Nephron (organoid): ENCODE results near the gene CMYA5.
"Not testable (repeated sequence)": the region's sequence is repeated elsewhere in the genome, so short reads cannot be mapped to it uniquely, and the experiment has no call there.

ENCODE experiments used
- H3K27ac Mint-ChIP-seq, 3 experiments: 2 replicates each; pipeline ENCODE4 v1.8.0; 2020; ENCODE audit warnings: mixed read lengths in 3 of 3, mild to moderate bottlenecking in 2 of 3, moderate library complexity in 1 of 3
- H3K27me3 Mint-ChIP-seq: 2 replicates; pipeline ENCODE4 v1.8.0; 2021; ENCODE audit warnings: low read depth, mild to moderate bottlenecking, moderate library complexity, mixed read lengths
- H3K36me3 Mint-ChIP-seq: 2 replicates; pipeline ENCODE4 v1.8.0; 2020; ENCODE audit warnings: low read depth, mixed read lengths
- H3K4me1 Mint-ChIP-seq: 2 replicates; pipeline ENCODE4 v1.8.0; 2020; ENCODE audit warnings: mixed read lengths
- H3K4me3 Mint-ChIP-seq, 3 experiments: 2 replicates each; pipeline ENCODE4 v1.8.0; 2020; ENCODE audit warnings: mild to moderate bottlenecking in 3 of 3, mixed read lengths in 3 of 3, moderate library complexity in 2 of 3
- H3K9me3 Mint-ChIP-seq: 2 replicates; pipeline ENCODE4 v1.8.0; 2020; ENCODE audit warnings: mixed read lengths
- CTCF ChIP-seq, 3 experiments: fragments of 200-600 bp; sonication (generic); IDR thresholded peaks; one replicate each; pipeline ENCODE4 v1.5.0; 2021; ENCODE audit warnings: antibody characterized with exemption in 3 of 3; ENCODE audit not compliant: unreplicated experiment in 3 of 3

Gene CMYA5

GRCh38 chr5:79704553-79704952, 14.9 kb downstream of the CMYA5 start:
- H3K4me1 Mint-ChIP-seq = no peaks in the 10 kb centered on the region
- H3K27me3 Mint-ChIP-seq = peaks cover 5% of the 10 kb centered on the region
- peaks cover 22% of the 10 kb centered on the region for H3K36me3 Mint-ChIP-seq
- no peak overlapping the region for H3K4me3 Mint-ChIP-seq
- H3K9me3 Mint-ChIP-seq = peaks cover 18% of the 10 kb centered on the region
- no peak for TF ChIP-seq CTCF (IDR thresholded peaks at IDR 0.05; ENCODE audit: unreplicated experiment in 3 of 3)
- H3K27ac Mint-ChIP-seq = no peak overlapping the region

DNA sequence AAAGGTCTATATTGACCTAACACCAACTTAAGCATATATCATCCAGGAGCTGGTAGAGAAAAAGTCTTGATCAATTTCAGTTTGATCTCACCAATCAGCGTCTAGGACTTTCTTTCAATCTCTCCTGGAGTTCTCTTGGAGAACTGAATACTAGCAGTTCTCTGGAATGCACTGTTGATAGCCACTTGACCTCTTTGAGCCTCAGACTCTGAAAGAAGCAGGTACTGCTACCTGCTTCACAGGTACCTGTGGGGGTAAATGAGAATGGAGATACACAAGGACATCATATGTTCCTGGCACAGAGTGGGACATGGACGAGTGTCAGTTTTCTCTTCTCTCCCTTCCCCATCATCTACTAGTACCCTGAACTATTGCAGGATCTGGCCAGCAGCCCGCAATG, 16.0 kb downstream of the CMYA5 start:
- Mint-ChIP-seq H3K27ac (no peak overlapping the region), H3K4me3 (no peak overlapping the region), H3K36me3 (peaks cover 22% of the 10 kb centered on the region), H3K4me1 (no peaks in the 10 kb centered on the region), H3K9me3 (peaks cover 18% of the 10 kb centered on the region), H3K27me3 (peaks cover 5% of the 10 kb centered on the region)
- TF ChIP-seq CTCF (IDR thresholded peaks at IDR 0.05; ENCODE audit: unreplicated experiment in 3 of 3) = no peak

DNA sequence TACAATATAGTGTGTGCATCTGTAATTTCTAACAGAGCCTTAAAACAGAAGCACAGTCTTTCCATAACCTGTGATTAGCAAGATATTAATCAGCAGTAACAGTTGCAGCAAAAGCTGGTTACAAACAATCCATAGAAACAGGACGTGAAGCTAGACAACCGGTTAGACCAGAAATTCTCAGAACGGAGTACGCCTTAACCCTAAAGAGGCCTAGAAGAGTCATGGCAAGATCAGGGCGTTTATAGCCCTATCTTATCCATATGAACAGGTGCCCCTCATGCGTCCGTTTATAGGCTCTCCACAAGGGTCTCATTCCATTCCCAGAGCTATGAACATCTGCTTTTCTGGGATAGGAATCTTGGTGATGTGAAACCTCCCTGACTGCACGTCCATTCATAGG, 16.7 kb downstream of the CMYA5 start:
- H3K27me3 Mint-ChIP-seq, H3K4me3 Mint-ChIP-seq, H3K4me1 Mint-ChIP-seq, H3K27ac Mint-ChIP-seq: not testable (repeated sequence)
- Mint-ChIP-seq H3K36me3 (peaks cover 22% of the 10 kb centered on the region), H3K9me3 (peaks cover 18% of the 10 kb centered on the region)

DNA sequence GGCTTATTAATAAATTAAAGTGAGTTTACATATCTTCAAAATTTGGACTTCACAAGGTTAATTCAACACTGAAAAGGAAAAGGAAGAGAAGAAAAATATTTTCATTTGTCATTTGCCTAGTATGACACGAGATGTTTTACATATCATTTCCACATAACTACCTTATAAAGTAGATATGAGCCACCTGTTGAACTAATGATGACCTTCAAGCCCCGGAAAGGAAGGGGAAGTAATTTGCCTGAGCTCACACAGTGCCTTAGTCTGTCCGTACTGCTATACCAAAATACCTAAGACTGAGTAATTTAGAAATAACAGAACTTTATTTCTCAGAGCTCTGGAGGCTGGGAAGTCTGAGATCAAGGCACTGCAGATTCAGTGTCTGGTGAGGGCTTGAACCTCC, 17.9 kb downstream of the CMYA5 start:
- Mint-ChIP-seq H3K27ac (no peak overlapping the region), H3K4me3 (no peak overlapping the region), H3K27me3 (no peaks in the 10 kb centered on the region), H3K9me3 (peaks cover 18% of the 10 kb centered on the region), H3K4me1 (no peaks in the 10 kb centered on the region), H3K36me3 (peaks cover 22% of the 10 kb centered on the region)
- no peak for TF ChIP-seq CTCF (IDR thresholded peaks at IDR 0.05; ENCODE audit: unreplicated experiment in 3 of 3)

- no peaks in the 10 kb centered on the region for H3K36me3 Mint-ChIP-seq
- no peaks in the 10 kb centered on the region for H3K27me3 Mint-ChIP-seq
- H3K27ac Mint-ChIP-seq = no peak overlapping the region
- no peak for TF ChIP-seq CTCF (IDR thresholded peaks at IDR 0.05; ENCODE audit: unreplicated experiment in 3 of 3)
- no peak overlapping the region for H3K4me3 Mint-ChIP-seq
- H3K9me3 Mint-ChIP-seq = peaks cover 5% of the 10 kb centered on the region
- no peaks in the 10 kb centered on the region for H3K4me1 Mint-ChIP-seq
Measured at GRCh38 chr5:79712741-79713140, 23.1 kb downstream of the CMYA5 start.

- peaks cover 5% of the 10 kb centered on the region for H3K9me3 Mint-ChIP-seq
- no peak overlapping the region for H3K27ac Mint-ChIP-seq
- H3K36me3 Mint-ChIP-seq = no peaks in the 10 kb centered on the region
- H3K4me3 Mint-ChIP-seq = no peak overlapping the region
- no peaks in the 10 kb centered on the region for H3K27me3 Mint-ChIP-seq
- no peaks in the 10 kb centered on the region for H3K4me1 Mint-ChIP-seq
- TF ChIP-seq CTCF (IDR thresholded peaks at IDR 0.05; ENCODE audit: unreplicated experiment in 3 of 3) = no peak
Measured at GRCh38 chr5:79713727-79714126, 24.1 kb downstream of the CMYA5 start.
